ENCODE data around the gene KLF13.
"Not testable (repeated sequence)": the region's sequence is repeated elsewhere in the genome, so short reads cannot be mapped to it uniquely, and the experiment has no call there.

Gene KLF13

GRCh38 chr15:31345606-31346366, 19.2 kb downstream of the KLF13 start:
- DNase-seq (ENCODE audit: low read depth in 2 of 2): no peak

DNA sequence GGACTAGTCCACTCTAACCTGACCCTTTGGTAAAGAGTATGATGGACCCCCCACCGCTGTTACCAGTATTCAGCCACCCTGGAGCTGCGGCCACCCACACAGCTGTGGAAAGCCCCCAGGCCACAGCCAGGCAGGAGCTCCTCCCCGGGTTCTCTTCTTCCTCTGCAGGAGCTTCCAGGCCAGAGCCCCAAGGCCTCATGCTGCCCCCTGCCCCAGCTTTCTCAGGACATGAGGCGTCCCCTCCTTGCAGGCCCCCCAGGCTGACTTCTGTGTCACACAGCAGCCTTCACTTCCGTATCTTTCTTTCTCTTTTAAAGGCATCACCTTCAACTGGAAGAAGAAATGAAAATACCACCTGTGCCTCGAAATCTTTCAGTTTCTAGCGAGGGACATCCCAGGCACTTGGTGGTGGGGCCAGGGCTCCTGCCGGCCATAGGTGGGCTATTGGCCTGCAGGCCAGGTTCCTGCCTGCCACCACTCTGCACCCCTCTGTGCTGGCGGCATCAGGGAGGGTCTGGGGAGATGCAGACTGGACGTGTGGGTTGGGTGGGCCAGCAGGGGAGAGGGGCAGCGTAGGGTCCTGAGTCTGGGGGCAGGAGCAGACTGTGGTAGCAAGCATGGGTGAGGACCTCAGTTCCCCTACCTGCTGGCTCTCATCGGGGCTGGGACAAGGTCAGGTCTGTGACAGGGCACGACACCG, 19.9 kb downstream of the KLF13 start:
- DNase-seq (ENCODE audit: low read depth in 2 of 2): no peak

- peak; percentile 46 to 63 for DNase-seq (ENCODE audit: low read depth in 2 of 2)
These were observed 20.7 kb downstream of the KLF13 start for GRCh38 chr15:31347067-31347975.

GRCh38 chr15:31347981-31348803, 21.6 kb downstream of the KLF13 start:
- DNase-seq (ENCODE audit: low read depth in 2 of 2): no peak

DNA sequence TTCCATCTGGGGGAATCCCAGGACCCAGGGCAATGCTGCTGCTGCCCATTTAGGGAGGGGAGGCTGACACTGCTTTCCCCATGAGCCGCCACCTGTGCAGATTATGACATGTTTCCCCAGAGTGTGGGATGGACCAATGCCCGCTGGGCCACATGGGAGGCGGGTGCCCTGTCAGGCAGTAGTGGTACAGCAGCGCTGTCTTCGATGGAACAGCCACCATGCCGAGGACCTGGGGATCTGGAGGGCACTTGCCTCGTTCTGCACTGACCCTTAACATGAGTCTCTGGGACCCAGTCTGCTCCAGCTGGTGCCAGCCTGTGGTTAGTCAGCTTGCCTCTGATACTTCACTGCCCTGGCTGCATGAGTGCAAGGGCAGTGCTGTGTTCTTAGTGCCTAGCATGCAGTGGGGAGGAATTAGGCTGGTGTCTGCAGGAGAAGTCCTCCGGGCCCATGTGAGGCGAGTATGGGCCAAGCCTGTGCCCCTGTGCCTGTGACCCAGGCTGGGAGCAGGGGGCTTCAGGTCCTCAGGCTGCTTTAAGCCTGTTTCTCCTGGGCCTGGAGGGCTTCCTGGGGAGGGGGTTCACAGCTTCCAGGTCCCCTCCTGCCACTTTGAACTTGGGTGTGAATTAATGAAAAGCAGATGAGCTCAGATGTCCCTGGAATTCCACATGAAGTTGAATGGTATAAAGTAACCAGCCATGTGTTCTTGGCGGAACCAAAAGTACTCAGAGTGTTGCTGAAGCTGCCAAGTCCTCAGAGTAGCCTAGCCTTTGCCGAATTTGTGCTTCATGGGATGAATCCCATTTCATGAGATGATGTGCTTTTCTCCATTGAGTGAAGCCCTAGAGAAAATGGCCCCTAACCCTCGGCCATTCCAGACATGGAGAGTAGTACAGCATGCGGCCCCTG, 22.9 kb downstream of the KLF13 start:
- no peak for DNase-seq (ENCODE audit: low read depth in 2 of 2)

GRCh38 chr15:31350771-31351170, 24.1 kb downstream of the KLF13 start:
- DNase-seq (ENCODE audit: low read depth in 2 of 2): no peak

DNA sequence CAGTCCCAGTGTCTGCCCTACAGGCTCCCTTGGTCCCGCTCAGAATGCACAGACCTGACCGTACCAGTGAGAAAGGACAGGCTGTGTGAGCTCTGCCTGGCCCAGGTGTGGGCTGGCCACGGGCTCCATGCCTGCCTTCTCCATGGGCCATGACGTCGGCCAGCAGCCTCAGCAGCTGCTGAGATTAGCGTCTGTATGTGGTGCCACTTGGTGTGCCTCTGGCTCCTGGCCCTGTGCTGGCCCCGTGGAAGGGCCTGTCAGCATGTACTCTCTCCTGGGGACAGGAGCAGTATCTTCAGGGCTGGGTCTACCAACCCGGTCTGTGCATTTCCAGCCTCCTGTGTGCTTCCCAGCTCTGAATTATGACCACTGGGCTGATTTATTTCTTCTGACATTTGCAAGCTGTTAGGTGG, 25.7 kb downstream of the KLF13 start:
- DNase-seq (ENCODE audit: low read depth in 2 of 2): no peak

DNA sequence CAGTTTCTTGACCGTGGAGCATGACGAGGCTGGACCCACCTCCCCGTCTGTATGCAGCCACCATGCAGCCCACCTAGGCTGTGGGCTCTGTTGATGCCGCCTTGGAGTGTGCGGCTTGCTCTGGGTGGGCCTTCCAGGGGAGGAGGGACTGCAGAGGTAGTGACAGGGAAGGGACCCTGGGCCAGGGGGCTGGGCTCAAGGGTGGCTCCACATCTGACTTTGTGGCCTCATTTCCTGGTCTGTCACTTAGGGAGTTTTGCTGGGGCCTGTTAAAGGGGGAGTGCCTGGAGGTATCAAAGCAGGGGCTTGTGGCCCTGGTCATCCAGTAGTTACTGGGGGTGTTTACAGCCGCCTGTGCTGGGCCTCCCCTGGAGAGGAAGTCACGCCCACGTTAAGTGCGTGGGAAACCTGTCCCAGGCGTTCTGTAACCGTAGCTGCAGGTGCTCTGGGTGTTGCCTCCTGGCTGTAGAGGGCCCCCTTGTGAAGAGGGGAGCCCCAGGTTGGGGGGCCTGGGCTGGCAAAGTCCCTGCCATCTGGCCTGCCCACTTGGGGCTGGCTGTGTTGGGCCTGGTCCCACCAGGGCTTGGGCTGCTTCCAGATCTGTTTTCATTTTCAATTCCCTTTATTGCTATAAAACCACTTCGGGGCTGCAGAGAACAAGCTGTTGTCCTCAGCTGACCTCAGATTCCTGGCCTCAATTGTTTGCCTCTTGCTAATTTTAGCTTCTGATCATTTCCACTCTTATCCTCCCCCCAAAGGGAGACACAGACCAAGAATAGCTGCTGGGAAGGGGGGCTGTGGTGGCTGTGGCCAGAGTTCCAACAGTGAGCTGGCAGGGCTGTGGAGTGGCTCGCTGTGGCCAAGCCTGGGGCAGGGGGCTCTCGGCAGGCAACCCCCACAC, 26.5 kb downstream of the KLF13 start:
- no peak for DNase-seq (ENCODE audit: low read depth in 2 of 2)

GRCh38 chr15:31353931-31354330, 27.3 kb downstream of the KLF13 start:
- no peak for DNase-seq (ENCODE audit: low read depth in 2 of 2)

DNA sequence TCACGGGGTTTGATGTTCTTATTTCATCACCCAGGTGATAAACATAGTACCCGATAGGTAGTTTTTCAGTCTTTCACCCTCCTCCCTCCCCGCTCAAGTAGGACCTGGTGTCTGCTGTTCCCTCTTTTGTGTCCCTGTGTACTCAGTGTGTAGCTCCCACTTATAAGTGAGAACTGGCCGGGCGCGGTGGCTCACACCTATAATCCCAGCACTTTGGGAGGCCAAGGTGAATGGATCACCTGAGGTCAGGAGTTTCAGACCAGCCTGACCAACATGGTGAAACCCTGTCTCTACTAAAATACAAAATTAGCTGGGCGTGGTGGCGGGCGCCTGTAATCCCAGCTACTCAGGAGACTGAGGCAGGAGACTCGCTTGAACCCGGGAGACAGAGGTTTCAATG, 29.5 kb downstream of the KLF13 start:
- DNase-seq (ENCODE audit: low read depth in 2 of 2): not testable (repeated sequence)

DNA sequence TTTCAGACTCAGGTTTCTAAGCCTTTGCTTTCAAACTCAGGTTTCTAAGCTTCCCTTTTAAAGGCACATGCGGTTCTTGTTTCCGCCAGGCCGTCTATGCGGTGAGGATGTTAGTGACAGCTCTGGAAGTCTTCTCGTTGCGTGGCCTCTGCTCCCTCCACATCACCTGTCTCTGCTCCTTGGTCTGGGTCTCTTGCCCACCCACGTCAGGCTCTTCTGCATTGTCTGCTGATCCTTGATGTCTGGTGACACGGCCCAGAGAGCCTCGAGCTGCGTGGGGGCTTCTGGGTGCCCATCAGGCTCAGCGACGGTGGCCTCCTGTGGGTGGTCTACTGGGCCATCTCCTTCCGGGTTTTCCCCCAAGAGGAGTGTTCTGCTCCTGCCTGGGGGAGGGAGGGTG, 30.5 kb downstream of the KLF13 start:
- DNase-seq (ENCODE audit: low read depth in 2 of 2): no peak

- DNase-seq (ENCODE audit: low read depth in 2 of 2): no peak
These were observed 31.5 kb downstream of the KLF13 start for GRCh38 chr15:31358163-31358562.

DNA sequence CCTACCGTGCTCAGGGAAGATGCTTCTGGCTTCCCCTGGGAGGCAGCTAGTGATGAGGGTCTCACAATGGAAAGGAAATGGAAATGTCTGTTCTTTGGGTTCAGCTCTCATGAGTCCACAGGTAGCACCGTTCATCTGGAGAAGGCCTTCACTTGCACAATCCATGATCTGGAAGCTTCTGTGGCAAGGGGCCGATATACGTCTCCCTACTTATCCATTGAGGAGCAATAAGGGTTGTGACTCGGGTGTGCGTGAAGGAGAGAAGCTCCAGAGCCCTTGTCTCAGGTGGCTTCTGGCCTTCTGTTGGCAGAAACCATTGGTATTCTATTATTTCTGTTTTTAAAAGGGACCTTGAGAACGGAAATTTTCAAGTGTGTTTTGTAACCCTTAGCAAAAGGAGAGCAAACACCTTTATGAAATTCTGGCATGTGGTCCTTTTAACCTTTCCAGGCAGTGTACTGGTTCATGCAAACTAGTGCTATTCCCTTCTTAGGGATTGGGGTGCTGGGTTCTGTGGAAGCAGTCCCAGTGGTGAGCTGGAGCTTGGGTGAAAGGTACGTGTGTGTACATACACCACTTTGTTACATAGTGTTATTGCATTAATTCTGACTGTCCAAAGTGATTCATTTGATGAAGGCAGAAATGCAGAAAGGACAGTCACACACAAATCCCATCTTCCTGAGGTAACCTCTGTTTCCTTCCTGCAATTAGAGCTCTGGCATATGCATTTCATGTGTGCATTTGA, 32.5 kb downstream of the KLF13 start:
- DNase-seq (ENCODE audit: low read depth in 2 of 2): no peak

DNA sequence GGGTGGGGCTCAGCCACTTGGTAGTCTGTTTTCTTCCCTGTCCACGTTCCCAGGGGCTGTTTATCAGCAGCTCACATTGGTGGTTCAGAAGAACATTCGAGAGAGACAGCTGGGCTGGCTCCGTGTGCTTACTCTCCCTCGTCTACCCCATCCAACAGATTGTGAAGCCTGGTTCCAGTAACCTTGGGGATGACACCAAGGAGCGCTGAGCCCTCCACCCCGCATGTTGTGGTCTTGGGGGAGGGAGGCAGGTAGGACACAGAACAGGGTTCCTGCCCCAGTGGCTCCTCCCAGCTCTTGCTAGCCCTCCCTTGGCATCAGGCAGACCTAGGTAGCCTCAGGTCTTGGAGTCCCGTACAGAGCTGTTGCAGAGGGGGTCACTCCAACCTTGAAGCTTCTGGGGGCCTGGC, 33.1 kb downstream of the KLF13 start:
- DNase-seq (ENCODE audit: low read depth in 2 of 2): no peak

DNA sequence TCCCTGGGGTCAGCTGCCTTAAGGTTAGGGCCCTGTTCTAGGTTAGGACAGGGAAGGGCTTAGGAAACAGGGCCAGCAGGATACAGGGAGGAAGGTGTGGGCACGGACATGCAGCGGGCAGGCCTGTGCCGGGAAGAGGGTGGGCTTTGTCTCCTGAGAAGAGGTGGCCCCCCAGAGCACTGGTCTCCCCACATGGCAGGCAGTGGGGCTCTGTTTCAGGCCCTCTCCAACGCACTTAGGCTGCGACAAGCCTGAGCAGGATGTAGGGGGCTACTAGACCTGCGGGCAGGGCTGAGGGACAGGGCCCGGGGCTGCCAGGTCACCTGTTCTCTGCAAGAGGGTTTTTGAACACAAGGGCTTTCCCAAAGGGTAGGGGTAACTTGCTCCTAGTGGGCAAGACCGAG, 33.5 kb downstream of the KLF13 start:
- DNase-seq (ENCODE audit: low read depth in 2 of 2): no peak

- peak; percentile 51 to 59 for DNase-seq (ENCODE audit: low read depth in 2 of 2)
These were observed 34.5 kb downstream of the KLF13 start for GRCh38 chr15:31360843-31361763.

DNA sequence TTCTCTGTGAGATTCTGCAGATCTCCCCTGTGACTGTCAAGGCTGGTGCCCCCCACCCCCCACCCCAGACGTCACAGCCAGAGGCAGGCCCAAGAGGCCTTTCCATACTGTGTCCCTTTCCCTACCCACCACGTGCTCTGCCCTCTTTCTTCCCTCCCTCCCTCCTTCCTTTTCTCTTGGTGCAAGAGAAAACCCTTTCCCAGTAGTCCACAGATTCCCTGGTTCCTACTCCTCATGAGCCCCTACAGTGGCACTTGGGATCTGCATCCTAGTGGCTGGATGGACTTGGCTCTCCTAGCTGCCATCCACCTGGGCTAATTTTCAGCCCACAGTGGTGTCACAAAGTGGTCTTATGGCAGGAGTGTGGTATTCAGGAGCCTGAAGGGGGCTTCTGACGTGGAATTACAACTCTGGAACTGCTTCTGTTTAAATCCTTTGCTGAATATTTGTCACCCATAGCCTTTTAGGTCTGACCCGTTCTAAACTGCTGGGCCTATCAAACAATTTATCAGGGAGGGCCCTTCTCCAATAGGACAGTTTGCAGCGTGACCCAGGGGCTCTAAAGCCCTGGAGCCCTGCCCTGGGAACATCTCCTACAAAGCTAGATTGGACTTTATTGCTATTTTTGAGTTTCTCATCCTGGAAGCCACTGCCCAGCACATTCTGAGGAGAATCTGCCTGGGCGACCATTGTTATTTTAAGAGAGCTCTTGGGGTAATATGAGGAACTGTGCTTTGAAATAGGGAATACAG, 35.3 kb downstream of the KLF13 start:
- no peak for DNase-seq (ENCODE audit: low read depth in 2 of 2)

All from stimulated activated CD8-positive, alpha-beta memory T cell treated with anti-CD3 and anti-CD28 coated beads, Interleukin-2, amount 100 ng/mL, for 1 hour (primary cell).